ENCODE results near the gene ZNF687.

DNA sequence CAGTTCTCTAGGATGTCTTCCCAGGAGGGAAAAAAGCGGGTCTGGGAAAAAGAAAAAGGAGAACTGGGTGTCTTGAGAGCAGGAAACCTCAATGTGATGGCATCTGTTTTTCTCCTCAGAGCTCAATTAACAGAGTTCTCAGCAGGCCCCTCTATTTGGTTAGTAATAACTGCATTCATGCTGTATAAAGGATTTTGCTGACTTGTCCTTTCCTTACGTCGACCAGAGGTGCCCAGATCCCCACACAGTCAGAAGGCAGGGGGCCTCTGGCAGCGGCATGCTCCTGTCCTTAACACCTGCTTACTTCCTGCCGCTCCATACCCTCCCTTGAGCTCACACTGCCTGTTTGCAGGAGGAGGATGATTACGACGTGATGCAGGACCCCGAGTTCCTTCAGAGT, 15.3 kb upstream of the ZNF687 start:
- TF ChIP-seq, protein P1, sequence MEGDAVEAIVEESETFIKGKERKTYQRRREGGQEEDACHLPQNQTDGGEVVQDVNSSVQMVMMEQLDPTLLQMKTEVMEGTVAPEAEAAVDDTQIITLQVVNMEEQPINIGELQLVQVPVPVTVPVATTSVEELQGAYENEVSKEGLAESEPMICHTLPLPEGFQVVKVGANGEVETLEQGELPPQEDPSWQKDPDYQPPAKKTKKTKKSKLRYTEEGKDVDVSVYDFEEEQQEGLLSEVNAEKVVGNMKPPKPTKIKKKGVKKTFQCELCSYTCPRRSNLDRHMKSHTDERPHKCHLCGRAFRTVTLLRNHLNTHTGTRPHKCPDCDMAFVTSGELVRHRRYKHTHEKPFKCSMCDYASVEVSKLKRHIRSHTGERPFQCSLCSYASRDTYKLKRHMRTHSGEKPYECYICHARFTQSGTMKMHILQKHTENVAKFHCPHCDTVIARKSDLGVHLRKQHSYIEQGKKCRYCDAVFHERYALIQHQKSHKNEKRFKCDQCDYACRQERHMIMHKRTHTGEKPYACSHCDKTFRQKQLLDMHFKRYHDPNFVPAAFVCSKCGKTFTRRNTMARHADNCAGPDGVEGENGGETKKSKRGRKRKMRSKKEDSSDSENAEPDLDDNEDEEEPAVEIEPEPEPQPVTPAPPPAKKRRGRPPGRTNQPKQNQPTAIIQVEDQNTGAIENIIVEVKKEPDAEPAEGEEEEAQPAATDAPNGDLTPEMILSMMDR (IDR thresholded peaks at IDR 0.05) = no peak
- TF ChIP-seq POLR2AphosphoS5 (IDR thresholded peaks at IDR 0.05) = no peak
- no peak for TF ChIP-seq POLR2A (IDR thresholded peaks at IDR 0.05)

All from prostate gland (tissue), 2 donors.